Keratinocyte (primary cell): Measurements from ENCODE around the gene NHLRC1. TPM values are rescaled to one million over a fixed set of nuclear protein-coding genes. Genes with fewer than 3 reads are reported as not detected.

Experiments used
- DNase-seq: peaks from one replicate; pipeline ENCODE4 v3.0.0-alpha.2; 2011; ENCODE audit warnings: low read depth, missing footprints, low spot score
- FAIRE-seq: peaks from 2 replicates; lab custom pipeline; 2011; peaks lifted over from hg19 to GRCh38; lab: Jason Lieb, UNC
- H2AFZ ChIP-seq: 2 replicates; pipeline ENCODE4 v1.6.0; 2012; ENCODE audit warnings: low read length, control low read depth, inconsistent platforms; ENCODE audit not compliant: control insufficient read depth
- H3K27ac ChIP-seq: 2 replicates; pipeline ENCODE4 v1.5.1; 2011; ENCODE audit warnings: low read length; ENCODE audit not compliant: control insufficient read depth, insufficient read depth
- H3K27me3 ChIP-seq: 3 replicates; pipeline ENCODE4 v1.6.0; 2011; ENCODE audit warnings: low read length; ENCODE audit not compliant: control insufficient read depth, insufficient read depth; ENCODE audit errors: extremely low read depth
- H3K36me3 ChIP-seq, 2 experiments: 2 replicates in 1 of 2; 3 replicates in 1 of 2; pipeline ENCODE4 v1.5.1; 2011; ENCODE audit warnings: low read length in 2 of 2, mild to moderate bottlenecking in 1 of 2; ENCODE audit not compliant: control insufficient read depth in 2 of 2, insufficient read depth in 2 of 2; ENCODE audit errors: extremely low read depth in 1 of 2
- H3K4me1 ChIP-seq: 3 replicates; pipeline ENCODE4 v1.5.1; 2011; ENCODE audit warnings: low read length; ENCODE audit not compliant: control insufficient read depth, insufficient read depth; ENCODE audit errors: extremely low read depth
- H3K4me2 ChIP-seq: 3 replicates; pipeline ENCODE4 v1.6.0; 2011; ENCODE audit warnings: low read depth, low read length; ENCODE audit not compliant: control insufficient read depth, insufficient read depth; ENCODE audit errors: extremely low read depth
- H3K4me3 ChIP-seq, 3 experiments: fragments of 200-600 bp in 1 of 3; sonication (generic) in 1 of 3; 2 replicates in 2 of 3; 3 replicates in 1 of 3; pipeline ENCODE4 v1.5.1; 2011 to 2016; ENCODE audit warnings: low read length in 3 of 3, mild to moderate bottlenecking in 3 of 3, control low read depth in 2 of 3, inconsistent platforms in 1 of 3, low read depth in 1 of 3, mixed read lengths in 1 of 3, mixed run types in 1 of 3, moderate library complexity in 1 of 3; ENCODE audit not compliant: control insufficient read depth in 2 of 3, insufficient read depth in 2 of 3; ENCODE audit errors: extremely low read depth in 1 of 3
- H3K79me2 ChIP-seq: 2 replicates; pipeline ENCODE4 v1.6.0; 2012; ENCODE audit warnings: low read length; ENCODE audit not compliant: control insufficient read depth, insufficient read depth
- H3K9ac ChIP-seq: 3 replicates; pipeline ENCODE4 v1.6.0; 2011; ENCODE audit warnings: low read length; ENCODE audit not compliant: control insufficient read depth, insufficient read depth; ENCODE audit errors: extremely low read depth
- H3K9me1 ChIP-seq: 3 replicates; pipeline ENCODE4 v1.6.0; 2011; ENCODE audit warnings: low read length; ENCODE audit not compliant: control insufficient read depth, insufficient read depth; ENCODE audit errors: extremely low read depth
- H3K9me3 ChIP-seq: 2 replicates; pipeline ENCODE4 v1.5.1; 2012; ENCODE audit warnings: low read depth, low read length; ENCODE audit not compliant: control insufficient read depth
- H4K20me1 ChIP-seq: 3 replicates; pipeline ENCODE4 v1.6.0; 2011; ENCODE audit warnings: low read length; ENCODE audit not compliant: control insufficient read depth, insufficient read depth; ENCODE audit errors: extremely low read depth
- CTCF ChIP-seq, 3 experiments: IDR thresholded peaks in 1 of 3; conservative IDR thresholded peaks in 1 of 3; optimal IDR thresholded peaks in 1 of 3; 2 replicates in 2 of 3; 3 replicates in 1 of 3; pipeline versions ENCODE3 to v1.5.1; 2011; ENCODE audit warnings: low read length in 3 of 3, mild to moderate bottlenecking in 3 of 3, moderate library complexity in 2 of 3, control low read depth in 1 of 3, inconsistent platforms in 1 of 3; ENCODE audit not compliant: insufficient read depth in 2 of 3; ENCODE audit errors: extremely low read depth in 1 of 3
- EZH2 ChIP-seq: IDR thresholded peaks from one replicate; pipeline ENCODE4 v1.6.1; 2012; ENCODE audit warnings: inconsistent platforms, mild to moderate bottlenecking, low read length, moderate library complexity
- dilution Hi-C: fragments of 300-500 bp; cut with MboI; formaldehyde crosslinking; loops from one replicate; pipeline ENCODE4 v1.7.0; 2020; ENCODE audit warnings: low sequenced_read_pairs; ENCODE audit not compliant: extremely low pct_ligation_motif_present
- polyA plus RNA-seq, 5 experiments: library from polyadenylated mRNA; depleted of rRNA in 3 of 5; stranded (reverse) in 3 of 5; stranded (forward) in 1 of 5; unstranded in 1 of 5; fragments of >200 nt; gene quantifications; 1 replicate in 1 of 5; 2 replicates in 3 of 5; 3 replicates in 1 of 5; pipeline versions ENCODE4 v1.2.1 to v1.2.3, GENCODE V29; 2011 to 2012; ENCODE audit warnings: missing spikeins in 2 of 5, low read depth in 1 of 5, low replicate concordance in 1 of 5

Gene NHLRC1
- polyA plus RNA-seq, 1 donor (not counting 4 experiments of a cell fraction or from before 2014, with no cell fraction given): 1.2 TPM

- Histone ChIP-seq H3K4me1 (no peaks in the 10 kb centered on the region), H3K27me3 (no peaks in the 10 kb centered on the region), H3K36me3 (no peaks in the 10 kb centered on the region), H3K4me2 (no peak overlapping the region), H3K4me3 (no peak overlapping the region), H3K9ac (no peak overlapping the region), H3K27ac (no peak overlapping the region), H3K9me3 (peaks cover 5% of the 10 kb centered on the region), H3K9me1 (no peaks in the 10 kb centered on the region), H4K20me1 (no peaks in the 10 kb centered on the region), H2AFZ (no peak overlapping the region), H3K79me2 (no peaks in the 10 kb centered on the region)
- DNase-seq (no peak), FAIRE-seq (no peak)
- no peak for TF ChIP-seq EZH2
- no peak for TF ChIP-seq CTCF (optimal IDR thresholded peaks at IDR 0.05 in 1 of 3, IDR thresholded peaks at IDR 0.05 in 1 of 3, conservative IDR thresholded peaks at IDR 0.05 in 1 of 3; ENCODE audit: extremely low read depth in 1 of 3, insufficient read depth in 2 of 3, low read length in 3 of 3)
- dilution Hi-C loops: no loop called here
Observed at GRCh38 chr6:18087396-18088165, 34.9 kb downstream of the NHLRC1 start.

- no peak overlapping the region for H3K27ac ChIP-seq
- H3K9me1 ChIP-seq: no peaks in the 10 kb centered on the region
- dilution Hi-C loops: no loop called here
- FAIRE-seq (no peak), DNase-seq (no peak)
- no peak overlapping the region for H2AFZ ChIP-seq
- TF ChIP-seq EZH2 (no peak), CTCF (optimal IDR thresholded peaks at IDR 0.05 in 1 of 3, IDR thresholded peaks at IDR 0.05 in 1 of 3, conservative IDR thresholded peaks at IDR 0.05 in 1 of 3; ENCODE audit: extremely low read depth in 1 of 3, insufficient read depth in 2 of 3, low read length in 3 of 3) (no peak)
- no peak overlapping the region for H3K9ac ChIP-seq
- H3K4me2 ChIP-seq: no peak overlapping the region
- no peaks in the 10 kb centered on the region for H4K20me1 ChIP-seq
- no peak overlapping the region for H3K4me3 ChIP-seq
- H3K36me3 ChIP-seq: no peaks in the 10 kb centered on the region
- no peaks in the 10 kb centered on the region for H3K27me3 ChIP-seq
- H3K79me2 ChIP-seq: no peaks in the 10 kb centered on the region
- H3K4me1 ChIP-seq: no peaks in the 10 kb centered on the region
- no peaks in the 10 kb centered on the region for H3K9me3 ChIP-seq
Observed at GRCh38 chr6:18081025-18081668, 41.3 kb downstream of the NHLRC1 start.
